22Rv1 (cell line): ENCODE results near the gene TLCD3B.
"Not testable (repeated sequence)": the region's sequence is repeated elsewhere in the genome, so short reads cannot be mapped to it uniquely, and the experiment has no call there.

Source experiments
- H3K27ac ChIP-seq: fragments of 450-650 bp; 2 replicates; pipeline ENCODE4 v1.5.1; 2017
- CTCF ChIP-seq: fragments of 450-650 bp; IDR thresholded peaks from 2 replicates; pipeline ENCODE4 v1.5.1; 2017; ENCODE audit warnings: mild to moderate bottlenecking
- ZFX ChIP-seq: fragments of 450-650 bp; IDR thresholded peaks from 2 replicates; pipeline ENCODE4 v1.6.1; 2017; ENCODE audit warnings: antibody characterized with exemption, borderline replicate concordance

TLCD3B gene

GRCh38 chr16:30022887-30023286, 8.2 kb downstream of the TLCD3B start, which contains the start of gene C16orf92:
Gene C16orf92, plus strand, starts transcription at chr16:30023198. Its CDS starts 143 bp downstream, at chr16:30023341.
- no peak within 1 kb of the TSS; the same call in 1 of the 2 replicates for H3K27ac ChIP-seq
- no peak for TF ChIP-seq CTCF

- TF ChIP-seq ZFX = no peak
- TF ChIP-seq CTCF = no peak
- H3K27ac ChIP-seq = no peak overlapping the region
These were observed 12.3 kb downstream of the TLCD3B start for GRCh38 chr16:30018731-30019158.

- not testable (repeated sequence) for H3K27ac ChIP-seq
These were observed 13.1 kb downstream of the TLCD3B start for GRCh38 chr16:30017937-30018336.

- TF ChIP-seq ZFX = no peak
- no peak for TF ChIP-seq CTCF
- no peak overlapping the region for H3K27ac ChIP-seq
These were observed 13.8 kb downstream of the TLCD3B start for GRCh38 chr16:30017277-30017656.

- no peak overlapping the region for H3K27ac ChIP-seq
- no peak for TF ChIP-seq ZFX
- TF ChIP-seq CTCF = no peak
These were observed 14.4 kb downstream of the TLCD3B start for GRCh38 chr16:30016555-30017276.

GRCh38 chr16:30015450-30015849, 15.6 kb downstream of the TLCD3B start:
- not testable (repeated sequence) for H3K27ac ChIP-seq

- H3K27ac ChIP-seq = not testable (repeated sequence)
These were observed 18.5 kb downstream of the TLCD3B start for GRCh38 chr16:30012598-30012997.

GRCh38 chr16:30011714-30012504, 19.2 kb downstream of the TLCD3B start:
- TF ChIP-seq CTCF = no peak
- TF ChIP-seq ZFX = no peak

More at GRCh38 chr16:30011714-30012504, 19.2 kb downstream of the TLCD3B start:
- no peak overlapping the region for H3K27ac ChIP-seq
